GM21367 (cell line): ENCODE results near the gene TIPARP.
"Not testable (repeated sequence)": the region's sequence is repeated elsewhere in the genome, so short reads cannot be mapped to it uniquely, and the experiment has no call there.

ENCODE experiments used
- ATAC-seq: cut with Tn5 transposase; IDR thresholded peaks from one replicate; pipeline ENCODE4 v1.9.1; 2021; ENCODE audit not compliant: unreplicated experiment

Gene TIPARP

GRCh38 chr3:156644958-156645357, 29.4 kb upstream of the TIPARP start:
- ATAC-seq, result no peak

- ATAC-seq, result no peak
Measured at GRCh38 chr3:156646958-156647357, 27.4 kb upstream of the TIPARP start.

- ATAC-seq, result no peak
Measured at GRCh38 chr3:156648086-156648485, 26.3 kb upstream of the TIPARP start.

- ATAC-seq, result no peak
Measured at GRCh38 chr3:156649681-156650080, 24.7 kb upstream of the TIPARP start.

- not testable (repeated sequence) for ATAC-seq
Measured at GRCh38 chr3:156652661-156653060, 21.7 kb upstream of the TIPARP start.

- no peak for ATAC-seq
Measured at GRCh38 chr3:156654834-156655233, 19.6 kb upstream of the TIPARP start.

- ATAC-seq, result no peak
Measured at GRCh38 chr3:156655819-156656550, 18.4 kb upstream of the TIPARP start.

GRCh38 chr3:156657440-156657839, 16.9 kb upstream of the TIPARP start:
- ATAC-seq, result no peak

- ATAC-seq, result no peak
Measured at GRCh38 chr3:156657862-156658731, 16.3 kb upstream of the TIPARP start.

GRCh38 chr3:156658732-156659090, 15.7 kb upstream of the TIPARP start:
- no peak for ATAC-seq

GRCh38 chr3:156659260-156659659, 15.1 kb upstream of the TIPARP start:
- no peak for ATAC-seq

- no peak for ATAC-seq
Measured at GRCh38 chr3:156661155-156661554, 13.2 kb upstream of the TIPARP start.

GRCh38 chr3:156664011-156664830, 10.2 kb upstream of the TIPARP start:
- no peak for ATAC-seq

- peak; percentile 76 for ATAC-seq
Measured at GRCh38 chr3:156664831-156665178, 9.6 kb upstream of the TIPARP start.

GRCh38 chr3:156665291-156665690, 9.1 kb upstream of the TIPARP start:
- no peak for ATAC-seq

GRCh38 chr3:156666073-156666472, 8.3 kb upstream of the TIPARP start:
- no peak for ATAC-seq

GRCh38 chr3:156668073-156668763, 6.2 kb upstream of the TIPARP start:
- no peak for ATAC-seq

- ATAC-seq, result no peak
Measured at GRCh38 chr3:156670077-156670476, 4.3 kb upstream of the TIPARP start.

GRCh38 chr3:156670652-156671051, 3.7 kb upstream of the TIPARP start:
- no peak for ATAC-seq

- no peak for ATAC-seq
Measured at GRCh38 chr3:156673732-156674045, 701 bp upstream of the TIPARP start.
